Upper lobe of left lung (tissue), 6 donors: ENCODE results near the gene EPHA5. TPM values are rescaled to one million over a fixed set of nuclear protein-coding genes. Genes with fewer than 3 reads are reported as not detected.

Experiments
- ATAC-seq, 2 donors: fragments of 200-7000 bp; cut with Tn5 transposase; one replicate each; pipeline ENCODE4 v1.9.1; 2022; ENCODE audit warnings: mild to moderate bottlenecking in 2 of 2, moderate library complexity in 2 of 2; ENCODE audit not compliant: low FRiP score in 2 of 2
- DNase-seq, 2 donors: peaks; one replicate each; pipeline ENCODE4 v3.0.0-alpha.2; 2019 to 2020
- H3K27ac ChIP-seq, 4 donors: fragments of 200-600 bp; sonication (generic); one replicate each; pipeline ENCODE4 v1.5.1; 2016 to 2019
- H3K27me3 ChIP-seq, 4 donors: fragments of 200-600 bp; sonication (generic); one replicate each; pipeline ENCODE4 v1.5.1; 2017 to 2019
- H3K36me3 ChIP-seq, 4 donors: fragments of 200-600 bp; sonication (generic); one replicate each; pipeline ENCODE4 v1.5.1; 2016 to 2019
- H3K4me1 ChIP-seq, 4 donors: fragments of 200-600 bp; sonication (generic); one replicate each; pipeline ENCODE4 v1.5.1; 2018 to 2019
- H3K4me3 ChIP-seq, 4 donors: fragments of 200-600 bp; sonication (generic); one replicate each; pipeline ENCODE4 v1.5.1; 2017 to 2019; ENCODE audit warnings: mild to moderate bottlenecking in 2 of 4, moderate library complexity in 1 of 4
- H3K9me3 ChIP-seq, 4 donors: fragments of 200-600 bp; sonication (generic); one replicate each; pipeline ENCODE4 v1.5.1; 2018 to 2019
- EP300 ChIP-seq, 4 donors: sonication (generic); formaldehyde crosslinking; IDR thresholded peaks; one replicate each; pipeline ENCODE4 v1.5.1; 2017; ENCODE audit warnings: antibody characterized with exemption in 4 of 4, control low read depth in 2 of 4
- POLR2A ChIP-seq, 4 donors: fragments of 450-650 bp; IDR thresholded peaks; one replicate each; pipeline ENCODE4 v1.5.1; 2016 to 2017; ENCODE audit warnings: antibody characterized with exemption in 4 of 4, mild to moderate bottlenecking in 2 of 4
- POLR2AphosphoS5 ChIP-seq, 2 donors: sonication (generic); formaldehyde crosslinking; IDR thresholded peaks; one replicate each; pipeline ENCODE4 v1.5.1; 2017; ENCODE audit warnings: antibody characterized with exemption in 2 of 2
- WGBS, 2 donors: methylation state at CpG; one replicate each; pipeline ENCODE4 v1.1.5; 2017 to 2018; 5-methylcytosine and 5-hydroxymethylcytosine counted together
- total RNA-seq, 6 donors: library from RNA; depleted of rRNA in 4 of 6; stranded (reverse); fragments of >200 nt in 4 of 6; gene quantifications; one replicate each; pipeline versions ENCODE4 v1.1.0 to v1.2.1, GENCODE V29; 2016 to 2021
- TF ChIP-seq, protein P1 (sequence below), 6 experiments: fragments of 450-650 bp in 4 of 6; fragments of 200-600 bp in 2 of 6; sonication (generic) in 2 of 6; IDR thresholded peaks; one replicate each; pipeline ENCODE4 v1.5.1; 2016 to 2019; ENCODE audit warnings: antibody characterized with exemption in 6 of 6
- donor health status: DM: no; HTN: no; CAD: no; lungs with moderate emphysema.
- donor health status: DM: no; HTN: yes; CAD: no; lungs with severe emphysema.

The EPHA5 gene
- total RNA-seq, 6 donors from 2014 or later = 0.03 to 0.11 TPM; not detected in 4

DNA sequence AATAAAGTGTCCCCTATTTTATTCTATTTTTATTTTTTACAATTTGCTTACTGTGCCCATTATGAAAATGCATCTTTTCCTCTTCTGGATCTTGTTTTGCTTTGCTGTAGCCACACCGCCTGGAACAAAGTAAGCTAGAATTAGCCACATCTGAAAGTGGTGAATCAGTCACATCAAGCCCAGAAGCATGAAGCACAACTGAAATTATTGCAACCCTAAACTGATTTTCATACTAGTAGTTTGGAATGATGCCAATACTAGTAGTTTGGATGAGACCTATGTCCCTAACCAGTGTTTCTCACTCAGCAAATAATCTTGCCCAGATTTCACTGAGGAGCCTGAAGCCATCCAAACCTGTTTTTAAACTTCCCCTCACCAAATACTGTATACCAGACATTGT, 303.0 kb downstream of the EPHA5 start:
- Histone ChIP-seq H3K4me3 (no peak overlapping the region), H3K9me3 (no peaks in the 10 kb centered on the region), H3K4me1 (no peaks in the 10 kb centered on the region), H3K27ac (no peak overlapping the region), H3K27me3 (no peaks in the 10 kb centered on the region), H3K36me3 (no peaks in the 10 kb centered on the region)
- no peak for DNase-seq
- TF ChIP-seq POLR2AphosphoS5 (IDR thresholded peaks at IDR 0.05) (no peak), POLR2A (IDR thresholded peaks at IDR 0.05) (no peak), EP300 (IDR thresholded peaks at IDR 0.05) (no peak)
- TF ChIP-seq, protein P1, sequence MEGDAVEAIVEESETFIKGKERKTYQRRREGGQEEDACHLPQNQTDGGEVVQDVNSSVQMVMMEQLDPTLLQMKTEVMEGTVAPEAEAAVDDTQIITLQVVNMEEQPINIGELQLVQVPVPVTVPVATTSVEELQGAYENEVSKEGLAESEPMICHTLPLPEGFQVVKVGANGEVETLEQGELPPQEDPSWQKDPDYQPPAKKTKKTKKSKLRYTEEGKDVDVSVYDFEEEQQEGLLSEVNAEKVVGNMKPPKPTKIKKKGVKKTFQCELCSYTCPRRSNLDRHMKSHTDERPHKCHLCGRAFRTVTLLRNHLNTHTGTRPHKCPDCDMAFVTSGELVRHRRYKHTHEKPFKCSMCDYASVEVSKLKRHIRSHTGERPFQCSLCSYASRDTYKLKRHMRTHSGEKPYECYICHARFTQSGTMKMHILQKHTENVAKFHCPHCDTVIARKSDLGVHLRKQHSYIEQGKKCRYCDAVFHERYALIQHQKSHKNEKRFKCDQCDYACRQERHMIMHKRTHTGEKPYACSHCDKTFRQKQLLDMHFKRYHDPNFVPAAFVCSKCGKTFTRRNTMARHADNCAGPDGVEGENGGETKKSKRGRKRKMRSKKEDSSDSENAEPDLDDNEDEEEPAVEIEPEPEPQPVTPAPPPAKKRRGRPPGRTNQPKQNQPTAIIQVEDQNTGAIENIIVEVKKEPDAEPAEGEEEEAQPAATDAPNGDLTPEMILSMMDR (IDR thresholded peaks at IDR 0.05) = no peak
- 86 to 90% methylated on average over 1 of the region's 1 CpG for WGBS, 2 donors
- ATAC-seq = no peak

DNA sequence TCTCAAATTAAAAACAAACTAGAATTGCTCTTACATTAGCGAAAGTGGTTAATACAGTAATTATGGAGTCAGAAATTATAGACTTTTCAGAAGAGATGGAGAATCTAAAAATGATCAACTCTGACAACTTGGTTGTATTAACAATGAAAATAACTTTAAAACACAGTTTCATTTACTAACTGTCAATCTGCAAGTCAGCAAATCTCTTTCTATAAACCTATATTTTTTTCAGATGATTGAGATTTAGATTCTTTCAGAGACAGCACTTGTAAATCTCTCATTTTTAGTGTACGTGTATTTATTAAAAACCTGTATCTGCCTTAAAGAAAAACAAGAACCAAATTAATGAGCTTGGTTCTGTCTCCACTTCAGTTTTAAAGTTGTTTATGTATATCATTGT, 311.4 kb downstream of the EPHA5 start:
- no peak for DNase-seq
- WGBS, 2 donors = 88 to 89% methylated on average over 2 of the region's 2 CpGs

DNA sequence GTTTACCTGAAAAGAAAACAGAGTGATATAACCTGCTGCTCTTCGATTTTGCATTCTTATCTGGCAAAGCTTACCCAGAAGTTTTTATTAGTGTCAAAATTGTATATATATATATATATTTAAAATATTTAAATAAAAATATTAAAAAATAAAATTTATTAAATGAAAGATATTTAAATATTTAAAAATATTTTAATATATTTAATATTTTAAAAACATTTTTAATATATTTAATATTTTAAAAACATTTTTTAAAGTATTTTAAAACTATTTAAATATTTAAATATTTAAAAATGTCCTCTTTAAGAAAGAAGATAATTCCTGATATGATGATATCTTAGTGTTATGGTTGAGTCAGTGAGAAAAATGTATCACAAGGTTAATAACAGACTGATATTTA, 317.2 kb downstream of the EPHA5 start:
- ATAC-seq (no peak), DNase-seq (no peak)
- no peaks in the 10 kb centered on the region for H3K4me1 ChIP-seq
- no peak for TF ChIP-seq POLR2AphosphoS5 (IDR thresholded peaks at IDR 0.05)
- H3K36me3 ChIP-seq = no peaks in the 10 kb centered on the region
- no peak overlapping the region for H3K27ac ChIP-seq
- H3K27me3 ChIP-seq = no peaks in the 10 kb centered on the region
- no peak overlapping the region for H3K4me3 ChIP-seq
- WGBS, 2 donors = 77 to 91% methylated on average over 1 of the region's 1 CpG
- no peaks in the 10 kb centered on the region for H3K9me3 ChIP-seq

More for the DNA sequence above, 311.4 kb downstream of the EPHA5 start:
- no peak overlapping the region for H3K27ac ChIP-seq
- no peak for ATAC-seq
- no peak overlapping the region for H3K4me3 ChIP-seq
- TF ChIP-seq, protein P1 (IDR thresholded peaks at IDR 0.05) = no peak
- H3K27me3 ChIP-seq = no peaks in the 10 kb centered on the region
- no peaks in the 10 kb centered on the region for H3K36me3 ChIP-seq
- no peaks in the 10 kb centered on the region for H3K4me1 ChIP-seq
- no peaks in the 10 kb centered on the region for H3K9me3 ChIP-seq

DNA sequence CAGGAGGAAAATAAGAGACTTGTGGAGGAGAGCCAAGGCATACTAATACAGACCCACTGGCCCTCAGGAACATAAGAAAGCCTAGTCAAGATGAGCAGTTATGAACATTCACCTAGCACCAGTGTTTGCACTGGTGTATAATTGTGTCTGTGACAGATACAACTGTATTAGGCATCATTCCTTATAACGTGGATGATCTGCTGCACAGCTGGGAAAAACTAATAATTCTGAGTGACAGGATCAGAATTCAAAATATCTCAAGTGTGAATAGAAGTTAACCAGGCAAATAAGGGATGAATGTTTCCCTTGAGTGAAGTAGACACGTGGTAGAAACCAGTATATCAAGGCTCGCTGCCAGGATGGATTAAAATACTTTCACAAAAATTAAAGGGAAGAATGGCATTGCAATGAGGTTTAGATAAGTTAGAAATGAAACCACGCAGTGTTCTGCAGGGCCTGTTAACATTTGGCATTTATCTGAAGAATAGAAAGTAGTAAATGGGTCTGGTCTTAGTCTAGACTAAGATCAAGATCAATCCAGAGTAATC, 325.9 kb downstream of the EPHA5 start:
- Histone ChIP-seq H3K4me3 (no peak overlapping the region), H3K4me1 (no peaks in the 10 kb centered on the region), H3K27me3 (no peaks in the 10 kb centered on the region), H3K27ac (no peak overlapping the region), H3K36me3 (no peaks in the 10 kb centered on the region), H3K9me3 (no peaks in the 10 kb centered on the region)
- 44 to 58% methylated on average over 4 of the region's 4 CpGs for WGBS, 2 donors
- ATAC-seq (no peak), DNase-seq (no peak)
- TF ChIP-seq POLR2A (IDR thresholded peaks at IDR 0.05) = no peak
- TF ChIP-seq, protein P1 (IDR thresholded peaks at IDR 0.05) = no peak
- no peak for TF ChIP-seq EP300 (IDR thresholded peaks at IDR 0.05)
- no peak for TF ChIP-seq POLR2AphosphoS5 (IDR thresholded peaks at IDR 0.05)

DNA sequence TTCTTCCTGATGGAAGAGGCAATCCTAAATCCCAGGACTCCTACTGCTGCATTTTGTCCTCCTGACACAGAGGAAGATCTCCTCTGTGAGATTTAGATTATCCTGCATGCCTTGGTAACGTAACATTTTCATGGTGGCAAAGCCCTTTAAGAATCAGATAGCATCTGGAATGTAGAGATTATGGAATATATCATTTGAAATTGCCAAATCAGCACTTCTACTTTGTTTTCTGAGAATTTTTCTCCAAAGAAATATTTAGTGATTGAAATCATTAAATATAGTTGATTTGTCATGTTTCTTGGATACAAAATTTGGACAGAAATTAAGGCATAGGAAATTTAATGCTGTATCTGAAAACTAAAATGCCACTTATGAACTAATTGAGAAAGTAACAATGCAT, 326.9 kb downstream of the EPHA5 start:
- WGBS, 2 donors = 69 to 79% methylated on average over 1 of the region's 1 CpG
- no peak for ATAC-seq

More for the DNA sequence above, 326.9 kb downstream of the EPHA5 start:
- no peak for DNase-seq
- no peak overlapping the region for H3K4me3 ChIP-seq
- H3K9me3 ChIP-seq = no peaks in the 10 kb centered on the region
- H3K27ac ChIP-seq = no peak overlapping the region
- no peaks in the 10 kb centered on the region for H3K4me1 ChIP-seq
- H3K36me3 ChIP-seq = no peaks in the 10 kb centered on the region
- H3K27me3 ChIP-seq = no peaks in the 10 kb centered on the region
- TF ChIP-seq POLR2AphosphoS5 (IDR thresholded peaks at IDR 0.05) (no peak), EP300 (IDR thresholded peaks at IDR 0.05) (no peak), POLR2A (IDR thresholded peaks at IDR 0.05) (no peak)
- TF ChIP-seq, protein P1 (IDR thresholded peaks at IDR 0.05) = no peak
